H1 (cell line): ENCODE measurements around the gene CLGN. TPM values are rescaled to one million over a fixed set of nuclear protein-coding genes. Genes with fewer than 3 reads are reported as not detected.

Experiments
- CHD7 ChIP-seq: fragments of 300-600 bp; sonication (generic); IDR thresholded peaks from 2 replicates; pipeline ENCODE4 v1.7.1; 2012; ENCODE audit warnings: low read length, moderate library complexity, mild to moderate bottlenecking, inconsistent platforms; ENCODE audit not compliant: insufficient replicate concordance
- E2F6 ChIP-seq: IDR thresholded peaks from 2 replicates; pipeline ENCODE4 v1.6.1; 2012; ENCODE audit warnings: inconsistent platforms
- FOSL1 ChIP-seq: IDR thresholded peaks from 2 replicates; pipeline ENCODE4 v1.6.1; 2011; ENCODE audit warnings: mild to moderate bottlenecking, low read depth, low read length, moderate library complexity; ENCODE audit not compliant: insufficient read depth
- KDM5A ChIP-seq: fragments of 200-600 bp; IDR thresholded peaks from 2 replicates; pipeline ENCODE4 v1.7.1; 2012; ENCODE audit warnings: mild to moderate bottlenecking, low read length, inconsistent platforms, mixed read lengths
- SP4 ChIP-seq: IDR thresholded peaks from 2 replicates; pipeline ENCODE4 v1.6.1; 2012; ENCODE audit warnings: low read length, inconsistent platforms
- polyA plus RNA-seq, 7 experiments: library from polyadenylated mRNA; depleted of rRNA in 3 of 7; stranded (reverse) in 5 of 7; unstranded in 2 of 7; fragments of >200 nt in 5 of 7; fragments of 200-250 nt in 2 of 7; gene quantifications; 1 replicate in 5 of 7; 2 replicates in 1 of 7; 4 replicates in 1 of 7; pipeline versions ENCODE4 v1.2.1 to v1.2.3, GENCODE V29; 2011 to 2013; ENCODE audit warnings: missing spikeins in 2 of 7, mixed read lengths in 2 of 7
- total RNA-seq: library from RNA; stranded (reverse); fragmentation: NEBNext Ultra II Directional; extraction: Animal tissue kit (Norgen Biotek cat#: 25700); gene quantifications from 2 replicates; pipeline ENCODE4 v1.2.1, GENCODE V29; 2021

CLGN gene
- total and polyA plus RNA-seq, 2 of the 8 experiments (the other 6 are each of a cell fraction or from before 2014, with no cell fraction given) = 1.7 to 3.1 TPM

GRCh38 chr4:140448830-140449229, 21.4 kb upstream of the CLGN start (continued):
- TF ChIP-seq KDM5A (no peak), FOSL1 (no peak), E2F6 (no peak), SP4 (no peak), CHD7 (no peak)
- TF ChIP-seq, all 59 proteins: peak for 0
